ENCODE data around the gene CD1B. TPM values are rescaled to one million over a fixed set of nuclear protein-coding genes. Genes with fewer than 3 reads are reported as not detected.

The CD1B gene
- total RNA-seq, 1 experiment from 2014 or later, result not detected

DNA sequence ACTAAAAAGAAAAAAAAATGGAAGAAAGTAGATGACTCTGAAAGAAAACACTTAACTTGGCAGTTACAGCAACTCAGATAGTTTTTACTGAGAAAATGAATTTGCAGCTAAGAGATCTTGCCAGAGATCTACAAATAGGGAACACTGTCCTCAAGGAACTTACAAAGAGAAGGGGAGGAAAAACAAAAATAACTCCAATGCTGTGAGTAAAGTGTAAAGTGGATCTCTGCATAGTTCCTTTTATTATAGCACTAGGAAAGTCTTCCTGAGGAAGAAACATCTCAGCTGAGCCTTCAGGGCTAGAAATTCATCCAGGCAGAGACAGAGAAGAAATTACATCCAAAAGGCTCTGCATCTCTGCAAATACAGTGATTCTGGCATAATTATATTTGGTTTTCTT is 3.9 kb downstream of the CD1B start:
- BruUV-seq (replicated peaks), result no TSS peak
- TF ChIP-seq SIN3A (IDR thresholded peaks at IDR 0.05; ENCODE audit: borderline replicate concordance, insufficient read depth, low read depth, low read length) (no peak), POLR2AphosphoS5 (IDR thresholded peaks at IDR 0.05; ENCODE audit: low read depth, low read length) (no peak), TCF7L2 (IDR thresholded peaks at IDR 0.05; ENCODE audit: low read depth, low read length) (no peak)
- TF ChIP-seq, protein P1, sequence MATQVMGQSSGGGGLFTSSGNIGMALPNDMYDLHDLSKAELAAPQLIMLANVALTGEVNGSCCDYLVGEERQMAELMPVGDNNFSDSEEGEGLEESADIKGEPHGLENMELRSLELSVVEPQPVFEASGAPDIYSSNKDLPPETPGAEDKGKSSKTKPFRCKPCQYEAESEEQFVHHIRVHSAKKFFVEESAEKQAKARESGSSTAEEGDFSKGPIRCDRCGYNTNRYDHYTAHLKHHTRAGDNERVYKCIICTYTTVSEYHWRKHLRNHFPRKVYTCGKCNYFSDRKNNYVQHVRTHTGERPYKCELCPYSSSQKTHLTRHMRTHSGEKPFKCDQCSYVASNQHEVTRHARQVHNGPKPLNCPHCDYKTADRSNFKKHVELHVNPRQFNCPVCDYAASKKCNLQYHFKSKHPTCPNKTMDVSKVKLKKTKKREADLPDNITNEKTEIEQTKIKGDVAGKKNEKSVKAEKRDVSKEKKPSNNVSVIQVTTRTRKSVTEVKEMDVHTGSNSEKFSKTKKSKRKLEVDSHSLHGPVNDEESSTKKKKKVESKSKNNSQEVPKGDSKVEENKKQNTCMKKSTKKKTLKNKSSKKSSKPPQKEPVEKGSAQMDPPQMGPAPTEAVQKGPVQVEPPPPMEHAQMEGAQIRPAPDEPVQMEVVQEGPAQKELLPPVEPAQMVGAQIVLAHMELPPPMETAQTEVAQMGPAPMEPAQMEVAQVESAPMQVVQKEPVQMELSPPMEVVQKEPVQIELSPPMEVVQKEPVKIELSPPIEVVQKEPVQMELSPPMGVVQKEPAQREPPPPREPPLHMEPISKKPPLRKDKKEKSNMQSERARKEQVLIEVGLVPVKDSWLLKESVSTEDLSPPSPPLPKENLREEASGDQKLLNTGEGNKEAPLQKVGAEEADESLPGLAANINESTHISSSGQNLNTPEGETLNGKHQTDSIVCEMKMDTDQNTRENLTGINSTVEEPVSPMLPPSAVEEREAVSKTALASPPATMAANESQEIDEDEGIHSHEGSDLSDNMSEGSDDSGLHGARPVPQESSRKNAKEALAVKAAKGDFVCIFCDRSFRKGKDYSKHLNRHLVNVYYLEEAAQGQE (IDR thresholded peaks at IDR 0.05; ENCODE audit: insufficient read depth in 1 of 2, low read depth in 2 of 2, low read length in 1 of 2), result no peak

DNA sequence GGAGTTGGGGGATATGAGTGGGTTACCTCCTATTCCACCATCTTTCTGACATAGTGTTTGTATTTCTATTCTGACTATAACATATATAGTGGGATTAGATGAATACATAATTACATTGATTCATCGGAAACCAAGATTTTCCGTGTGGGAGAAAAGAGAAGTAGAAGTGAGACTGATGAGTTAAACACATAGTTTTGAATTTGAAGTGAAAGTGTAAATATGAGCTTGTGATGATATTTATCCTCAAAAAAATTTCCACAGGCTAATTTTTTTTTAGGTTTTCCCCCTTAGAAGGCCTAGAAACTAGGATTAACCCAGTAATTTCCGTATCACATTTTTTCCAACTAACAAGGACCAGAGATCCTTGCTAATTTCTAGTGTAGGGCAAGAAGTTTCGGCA is 6.9 kb downstream of the CD1B start:
- ChIA-PET CTCF (no interaction called here), POLR2A (no interaction called here)
- Histone ChIP-seq H3K27me3 (ENCODE audit: control insufficient read depth, insufficient read depth, low read length) (no peaks in the 10 kb centered on the region), H3K4me1 (ENCODE audit: control insufficient read depth, insufficient read depth, low read length) (no peaks in the 10 kb centered on the region), H3K36me3 (ENCODE audit: control insufficient read depth, insufficient read depth, low read length) (no peaks in the 10 kb centered on the region), H3K27ac (ENCODE audit: low read length) (no peak overlapping the region), H3K4me3 (ENCODE audit: low read depth in 2 of 2, low read length in 2 of 2) (no peak overlapping the region), H3K9me3 (ENCODE audit: control insufficient read depth, insufficient read depth, low read depth, low read length) (no peaks in the 10 kb centered on the region)
- DNase-seq (ENCODE audit: low read depth, low spot score) (no peak), ATAC-seq (no peak)
- intact Hi-C loops (cut with micrococcal nuclease; ENCODE audit: unreplicated experiment), result loop anchor here (10.0 kb wide), 1 partner anchor 120 kb away; no protein-coding TSS in a partner anchor
- TF ChIP-seq, protein P1 (IDR thresholded peaks at IDR 0.05; ENCODE audit: insufficient read depth in 1 of 2, low read depth in 2 of 2, low read length in 1 of 2), result no peak
- no peak for TF ChIP-seq SIN3A (IDR thresholded peaks at IDR 0.05; ENCODE audit: borderline replicate concordance, insufficient read depth, low read depth, low read length)
- TF ChIP-seq TCF7L2 (IDR thresholded peaks at IDR 0.05; ENCODE audit: low read depth, low read length), result no peak
- TF ChIP-seq, protein P2, sequence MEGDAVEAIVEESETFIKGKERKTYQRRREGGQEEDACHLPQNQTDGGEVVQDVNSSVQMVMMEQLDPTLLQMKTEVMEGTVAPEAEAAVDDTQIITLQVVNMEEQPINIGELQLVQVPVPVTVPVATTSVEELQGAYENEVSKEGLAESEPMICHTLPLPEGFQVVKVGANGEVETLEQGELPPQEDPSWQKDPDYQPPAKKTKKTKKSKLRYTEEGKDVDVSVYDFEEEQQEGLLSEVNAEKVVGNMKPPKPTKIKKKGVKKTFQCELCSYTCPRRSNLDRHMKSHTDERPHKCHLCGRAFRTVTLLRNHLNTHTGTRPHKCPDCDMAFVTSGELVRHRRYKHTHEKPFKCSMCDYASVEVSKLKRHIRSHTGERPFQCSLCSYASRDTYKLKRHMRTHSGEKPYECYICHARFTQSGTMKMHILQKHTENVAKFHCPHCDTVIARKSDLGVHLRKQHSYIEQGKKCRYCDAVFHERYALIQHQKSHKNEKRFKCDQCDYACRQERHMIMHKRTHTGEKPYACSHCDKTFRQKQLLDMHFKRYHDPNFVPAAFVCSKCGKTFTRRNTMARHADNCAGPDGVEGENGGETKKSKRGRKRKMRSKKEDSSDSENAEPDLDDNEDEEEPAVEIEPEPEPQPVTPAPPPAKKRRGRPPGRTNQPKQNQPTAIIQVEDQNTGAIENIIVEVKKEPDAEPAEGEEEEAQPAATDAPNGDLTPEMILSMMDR (IDR thresholded peaks at IDR 0.05), result no peak
- TF ChIP-seq POLR2AphosphoS5 (IDR thresholded peaks at IDR 0.05; ENCODE audit: low read depth, low read length), result no peak
- in situ Hi-C loops (cut with HindIII; ENCODE audit: low pct_unique_long_range_greater_than_20kb, low sequenced_read_pairs), result no loop called here
- no TSS peak for BruUV-seq (replicated peaks)

More for the DNA sequence above, 3.9 kb downstream of the CD1B start:
- H3K27me3 ChIP-seq (ENCODE audit: control insufficient read depth, insufficient read depth, low read length), result no peaks in the 10 kb centered on the region
- no peak overlapping the region for H3K27ac ChIP-seq (ENCODE audit: low read length)
- intact Hi-C loops (cut with micrococcal nuclease; ENCODE audit: unreplicated experiment) (loop anchor here (10.0 kb wide), 1 partner anchor 123 kb away; no protein-coding TSS in a partner anchor), in situ Hi-C loops (cut with HindIII; ENCODE audit: low pct_unique_long_range_greater_than_20kb, low sequenced_read_pairs) (no loop called here)
- ChIA-PET CTCF (no interaction called here), POLR2A (no interaction called here)
- DNase-seq (ENCODE audit: low read depth, low spot score) (no peak), ATAC-seq (no peak)
- no peak overlapping the region for H3K4me3 ChIP-seq (ENCODE audit: low read depth in 2 of 2, low read length in 2 of 2)
- H3K9me3 ChIP-seq (ENCODE audit: control insufficient read depth, insufficient read depth, low read depth, low read length), result no peaks in the 10 kb centered on the region
- no peaks in the 10 kb centered on the region for H3K36me3 ChIP-seq (ENCODE audit: control insufficient read depth, insufficient read depth, low read length)
- H3K4me1 ChIP-seq (ENCODE audit: control insufficient read depth, insufficient read depth, low read length), result no peaks in the 10 kb centered on the region

All from Panc1 (cell line).